ENCODE data around the gene SHANK3.

DNA sequence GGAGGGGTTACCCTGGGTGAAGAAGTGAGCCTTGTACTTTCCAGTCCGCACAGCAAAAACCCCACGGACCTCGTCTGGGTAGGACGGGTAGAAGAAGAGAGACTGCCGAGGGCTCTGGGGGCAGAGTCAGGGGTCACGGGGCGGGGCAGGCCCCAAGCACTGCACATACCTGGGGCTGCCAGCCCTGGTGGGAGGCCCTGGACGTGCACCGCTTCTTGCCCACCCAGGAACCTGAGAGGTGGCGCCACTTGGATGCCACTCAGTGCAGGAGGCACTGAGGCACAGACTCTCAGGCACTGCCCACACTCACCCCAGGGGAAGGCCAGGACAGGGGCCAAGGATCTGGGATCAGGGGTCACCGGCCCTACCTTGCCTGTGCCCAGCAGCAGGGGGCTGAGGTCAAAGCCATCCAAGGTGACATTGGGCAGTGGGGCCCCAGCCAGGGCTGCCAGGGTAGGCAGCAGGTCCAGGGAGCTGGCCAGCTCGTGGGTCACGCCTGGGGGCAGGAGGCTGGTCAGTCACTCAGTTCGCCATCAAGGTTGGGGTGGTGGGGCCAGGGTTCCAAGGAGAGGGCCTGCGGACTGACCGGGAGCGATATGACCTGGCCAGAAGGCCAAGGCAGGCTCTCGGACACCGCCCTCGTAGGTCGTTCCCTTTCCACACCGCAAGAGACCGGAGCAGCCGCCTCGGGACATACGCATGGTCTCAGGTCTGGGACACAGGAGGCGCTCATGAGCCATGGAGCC lies 46.9 kb upstream of the SHANK3 start:
- no peak for TF ChIP-seq EZH2 (IDR thresholded peaks at IDR 0.05; ENCODE audit: low read depth, unreplicated experiment)
- peak; percentile 50 to 84 for TF ChIP-seq CTCF (conservative IDR thresholded peaks at IDR 0.05; ENCODE audit: low read depth in 2 of 2)
- no peak for TF ChIP-seq CREB1 (CRISPR knock-in tag; IDR thresholded peaks at IDR 0.05; ENCODE audit: low read depth)
- TF ChIP-seq POLR2AphosphoS5 (IDR thresholded peaks at IDR 0.05; ENCODE audit: low read depth): no peak
- TF ChIP-seq EZH2phosphoT487 (IDR thresholded peaks at IDR 0.05; ENCODE audit: unreplicated experiment): no peak
- TF ChIP-seq ETS1 (IDR thresholded peaks at IDR 0.05): no peak
